Stimulated activated CD8-positive, alpha-beta memory T cell treated with anti-CD3 and anti-CD28 coated beads, Interleukin-15, amount 100 ng/mL, for 48 hours (primary cell): Measurements from ENCODE around the gene DIP2C.
"Not testable (repeated sequence)": the region's sequence is repeated elsewhere in the genome, so short reads cannot be mapped to it uniquely, and the experiment has no call there.

ENCODE experiments used
- DNase-seq, 2 donors: peaks; one replicate each; pipeline ENCODE4 v3.0.0-alpha.2; 2020; ENCODE audit warnings: low read depth in 2 of 2

DIP2C gene

GRCh38 chr10:517872-518475, 171.5 kb downstream of the DIP2C start:
- DNase-seq = no peak

GRCh38 chr10:517241-517830, 172.1 kb downstream of the DIP2C start:
- no peak for DNase-seq

- no peak for DNase-seq
Measured at GRCh38 chr10:516764-517163, 172.7 kb downstream of the DIP2C start.

- no peak for DNase-seq
Measured at GRCh38 chr10:515674-516073, 173.8 kb downstream of the DIP2C start.

GRCh38 chr10:514137-514671, 175.3 kb downstream of the DIP2C start:
- DNase-seq = no peak

GRCh38 chr10:513393-513792, 176.1 kb downstream of the DIP2C start:
- DNase-seq = no peak

- not testable (repeated sequence) for DNase-seq
Measured at GRCh38 chr10:512661-513060, 176.8 kb downstream of the DIP2C start.

- no peak for DNase-seq
Measured at GRCh38 chr10:511849-512191, 177.6 kb downstream of the DIP2C start.

GRCh38 chr10:511101-511848, 178.2 kb downstream of the DIP2C start:
- DNase-seq = peak; percentile 55 to 57

GRCh38 chr10:510415-510881, 179.0 kb downstream of the DIP2C start:
- DNase-seq = no peak

GRCh38 chr10:509361-510102, 179.9 kb downstream of the DIP2C start:
- DNase-seq = no peak

GRCh38 chr10:508726-509125, 180.7 kb downstream of the DIP2C start:
- no peak for DNase-seq

- DNase-seq = no peak
Measured at GRCh38 chr10:507908-508444, 181.5 kb downstream of the DIP2C start.

- DNase-seq = no peak
Measured at GRCh38 chr10:507355-507699, 182.1 kb downstream of the DIP2C start.

- no peak for DNase-seq
Measured at GRCh38 chr10:506451-507354, 182.8 kb downstream of the DIP2C start.

- no peak for DNase-seq
Measured at GRCh38 chr10:505419-505818, 184.0 kb downstream of the DIP2C start.

GRCh38 chr10:504806-505205, 184.7 kb downstream of the DIP2C start:
- no peak for DNase-seq

- no peak for DNase-seq
Measured at GRCh38 chr10:504121-504611, 185.3 kb downstream of the DIP2C start.

GRCh38 chr10:501596-501995, 187.9 kb downstream of the DIP2C start:
- DNase-seq = no peak

- no peak for DNase-seq
Measured at GRCh38 chr10:500876-501275, 188.6 kb downstream of the DIP2C start.

- no peak for DNase-seq
Measured at GRCh38 chr10:499991-500390, 189.5 kb downstream of the DIP2C start.
